Liver (tissue), 9 donors: Measurements from ENCODE around the gene ARHGAP5. TPM values are rescaled to one million over a fixed set of nuclear protein-coding genes. Genes with fewer than 3 reads are reported as not detected.

Experiments
- DNase-seq: peaks from one replicate; pipeline ENCODE4 v3.0.0-alpha.2; 2017; ENCODE audit warnings: low spot score
- H3K27ac ChIP-seq, 2 donors: one replicate each; pipeline ENCODE4 v1.7.0; 2013; ENCODE audit warnings: inconsistent platforms in 2 of 2, low read length in 2 of 2, control low read depth in 1 of 2, low read depth in 1 of 2, mild to moderate bottlenecking in 1 of 2
- H3K27me3 ChIP-seq, 4 donors: one replicate each; pipeline versions ENCODE4 v1.6.1 to v1.7.0; 2013; ENCODE audit warnings: low read length in 3 of 4, inconsistent platforms in 1 of 4, mild to moderate bottlenecking in 1 of 4, moderate library complexity in 1 of 4; ENCODE audit not compliant: control insufficient read depth in 4 of 4, insufficient read depth in 4 of 4
- H3K36me3 ChIP-seq, 4 donors: one replicate each; pipeline versions ENCODE4 v1.6.1 to v1.7.0; 2013; ENCODE audit warnings: low read length in 3 of 4, mild to moderate bottlenecking in 3 of 4, low read depth in 1 of 4, moderate library complexity in 1 of 4; ENCODE audit not compliant: control insufficient read depth in 4 of 4, insufficient read depth in 3 of 4
- H3K4me1 ChIP-seq, 4 donors: one replicate each; pipeline versions ENCODE4 v1.6.1 to v1.7.0; 2013; ENCODE audit warnings: low read length in 3 of 4, mild to moderate bottlenecking in 3 of 4, moderate library complexity in 1 of 4; ENCODE audit not compliant: control insufficient read depth in 4 of 4, insufficient read depth in 4 of 4
- H3K4me3 ChIP-seq, 3 donors: one replicate each; pipeline versions ENCODE4 v1.6.1 to v1.7.0; 2013; ENCODE audit warnings: low read length in 3 of 3, control low read depth in 1 of 3, low read depth in 1 of 3, mild to moderate bottlenecking in 1 of 3
- H3K9ac ChIP-seq, 2 donors: one replicate each; pipeline ENCODE4 v1.7.0; 2013; ENCODE audit warnings: low read length in 2 of 2, mild to moderate bottlenecking in 2 of 2, moderate library complexity in 2 of 2, control low read depth in 1 of 2, low read depth in 1 of 2
- H3K9me3 ChIP-seq, 4 donors: one replicate each; pipeline versions ENCODE4 v1.6.1 to v1.7.0; 2013; ENCODE audit warnings: low read length in 3 of 4; ENCODE audit not compliant: control insufficient read depth in 4 of 4
- ATF3 ChIP-seq: IDR thresholded peaks from 2 replicates; pipeline ENCODE4 v1.6.1; 2016; ENCODE audit warnings: antibody characterized with exemption
- CTCF ChIP-seq: fragments of 150-350 bp; IDR thresholded peaks from 2 replicates; pipeline ENCODE4 v1.5.1; 2017; ENCODE audit warnings: improper control_type of control experiment, low read depth, low read length; ENCODE audit not compliant: missing input control
- EGR1 ChIP-seq, 2 donors: IDR thresholded peaks; 2 replicates each; pipeline ENCODE4 v1.6.1; 2016 to 2018; ENCODE audit warnings: antibody characterized with exemption in 2 of 2, low read depth in 2 of 2
- FOXA1 ChIP-seq: IDR thresholded peaks from 2 replicates; pipeline ENCODE4 v1.6.1; 2016; ENCODE audit warnings: antibody characterized with exemption
- FOXA2 ChIP-seq: IDR thresholded peaks from 2 replicates; pipeline ENCODE4 v1.6.1; 2016; ENCODE audit warnings: antibody characterized with exemption
- GABPA ChIP-seq, 2 donors: IDR thresholded peaks in 1 of 2; conservative IDR thresholded peaks in 1 of 2; 2 replicates each; pipeline ENCODE4 v1.6.1; 2016; ENCODE audit warnings: antibody characterized with exemption in 2 of 2, mild to moderate bottlenecking in 1 of 2, moderate library complexity in 1 of 2
- HNF4A ChIP-seq, 2 donors: conservative IDR thresholded peaks; 2 replicates each; pipeline ENCODE4 v1.6.1; 2016; ENCODE audit warnings: antibody characterized with exemption in 2 of 2, mild to moderate bottlenecking in 2 of 2
- HNF4G ChIP-seq: IDR thresholded peaks from 2 replicates; pipeline ENCODE4 v1.6.1; 2016; ENCODE audit warnings: antibody characterized with exemption
- MAX ChIP-seq: IDR thresholded peaks from 2 replicates; pipeline ENCODE4 v1.6.1; 2016; ENCODE audit warnings: antibody characterized with exemption
- NR2F2 ChIP-seq: IDR thresholded peaks from 2 replicates; pipeline ENCODE4 v1.6.1; 2016; ENCODE audit warnings: antibody characterized with exemption
- RAD21 ChIP-seq, 2 donors: IDR thresholded peaks; 2 replicates each; pipeline ENCODE4 v1.6.1; 2016; ENCODE audit warnings: antibody characterized with exemption in 2 of 2, mild to moderate bottlenecking in 2 of 2
- REST ChIP-seq: IDR thresholded peaks from 2 replicates; pipeline ENCODE4 v1.6.1; 2016; ENCODE audit warnings: antibody characterized with exemption, mild to moderate bottlenecking
- RXRA ChIP-seq, 2 donors: IDR thresholded peaks; 2 replicates each; pipeline ENCODE4 v1.6.1; 2017 to 2018; ENCODE audit warnings: antibody characterized with exemption in 2 of 2, mild to moderate bottlenecking in 1 of 2
- SP1 ChIP-seq: IDR thresholded peaks from 2 replicates; pipeline ENCODE4 v1.6.1; 2018; ENCODE audit warnings: antibody characterized with exemption, mild to moderate bottlenecking
- TAF1 ChIP-seq: conservative IDR thresholded peaks from 2 replicates; pipeline ENCODE4 v1.6.1; 2016; ENCODE audit warnings: antibody characterized with exemption, mild to moderate bottlenecking
- YY1 ChIP-seq: IDR thresholded peaks from 2 replicates; pipeline ENCODE4 v1.6.1; 2016; ENCODE audit warnings: antibody characterized with exemption, mild to moderate bottlenecking
- WGBS: extraction: QIAGEN DNeasy Blood & Tissue Kit; methylation state at CpG from one replicate; pipeline ENCODE4 v1.1.7; 2013; 5-methylcytosine and 5-hydroxymethylcytosine counted together
- polyA plus RNA-seq, 2 donors: library from polyadenylated mRNA; stranded (reverse) in 1 of 2; unstranded in 1 of 2; fragments of 200-250 nt in 1 of 2; fragments of >200 nt in 1 of 2; fragmentation: Nextera tagmentation in 1 of 2; extraction: Ambion mirVana in 1 of 2; gene quantifications; one replicate each; pipeline versions ENCODE4 v1.2.1 to v1.2.3, GENCODE V29; 2013 to 2015
- total RNA-seq, 2 donors: library from RNA; depleted of rRNA; stranded (reverse); fragments of >200 nt; gene quantifications; one replicate each; pipeline ENCODE4 v1.2.3, GENCODE V29; 2014
- TF ChIP-seq, protein P1 (sequence below): IDR thresholded peaks from 2 replicates; pipeline ENCODE4 v1.6.1; 2016; ENCODE audit warnings: antibody characterized with exemption
- donor health status: healthy.
- donor health status: healthy.
- donor health status: healthy.
- donor health status: healthy.
- donor health status: healthy.

The ARHGAP5 gene
- total and polyA plus RNA-seq, 4 donors = 9.6 to 48.7 (median 29.0) TPM

DNA sequence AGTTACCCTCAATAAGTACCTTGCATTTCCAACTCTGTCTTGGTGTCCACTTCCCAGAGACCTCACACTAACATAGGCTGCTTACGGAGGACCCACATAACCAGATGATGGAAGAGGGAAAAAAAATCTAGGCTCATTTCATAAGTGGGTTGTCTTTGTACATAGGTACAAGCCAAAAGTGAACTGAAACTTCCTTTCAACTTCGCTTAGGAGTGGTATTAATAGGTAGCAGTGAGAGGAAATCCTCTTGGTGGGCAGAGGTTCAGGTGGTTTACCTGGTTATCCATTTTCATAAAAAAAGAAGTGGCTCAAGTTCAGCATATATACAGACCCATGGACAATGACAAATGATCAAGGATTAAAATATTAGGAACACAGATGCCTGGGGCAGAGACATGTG is 88.9 kb downstream of the ARHGAP5 start (continued):
- no peak for TF ChIP-seq REST

GRCh38 chr14:32166924-32167323 is 89.8 kb downstream of the ARHGAP5 start:
- DNase-seq = no peak
- no peak overlapping the region for H3K27ac ChIP-seq
- H3K36me3 ChIP-seq = no peaks in the 10 kb centered on the region
- no peak for TF ChIP-seq FOXA2
- no peak for TF ChIP-seq RAD21 (IDR thresholded peaks at IDR 0.05)
- no peak for TF ChIP-seq GABPA (IDR thresholded peaks at IDR 0.05 in 1 of 2, conservative IDR thresholded peaks at IDR 0.05 in 1 of 2)
- no peak for TF ChIP-seq ATF3
- no peak for TF ChIP-seq FOXA1
- no peak for TF ChIP-seq REST
- no peak for TF ChIP-seq YY1
- TF ChIP-seq RXRA (IDR thresholded peaks at IDR 0.05) = no peak
- no peak for TF ChIP-seq HNF4G
- no peak for TF ChIP-seq MAX
- TF ChIP-seq SP1 = no peak
- no peak for TF ChIP-seq TAF1
- TF ChIP-seq HNF4A (conservative IDR thresholded peaks at IDR 0.05) = no peak
- H3K9me3 ChIP-seq = no peaks in the 10 kb centered on the region
- no peak overlapping the region for H3K9ac ChIP-seq
- WGBS = 90% methylated on average over 1 of the region's 1 CpG
- no peaks in the 10 kb centered on the region for H3K27me3 ChIP-seq
- no peaks in the 10 kb centered on the region for H3K4me1 ChIP-seq
- no peak overlapping the region for H3K4me3 ChIP-seq

DNA sequence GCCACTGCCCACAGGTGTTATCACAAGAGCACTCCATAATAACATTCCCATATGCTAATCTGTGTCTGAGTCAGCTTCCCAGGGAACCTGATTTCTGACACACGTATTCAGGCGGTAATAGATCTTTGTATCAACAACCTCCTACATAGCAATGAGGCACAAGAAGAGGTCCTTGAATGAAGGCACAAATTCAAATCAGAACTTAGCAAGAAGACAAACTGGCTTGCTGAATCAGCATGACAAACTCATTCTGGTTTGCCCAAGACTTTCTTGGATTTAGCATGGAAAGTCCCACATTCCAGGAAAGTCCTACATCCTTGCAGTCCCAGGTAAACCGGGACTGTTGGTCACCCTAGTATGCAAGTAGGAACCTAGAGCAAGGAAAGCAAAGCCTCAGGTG is 90.8 kb downstream of the ARHGAP5 start:
- DNase-seq = no peak
- Histone ChIP-seq H3K9ac (no peak overlapping the region), H3K27ac (no peak overlapping the region), H3K9me3 (no peaks in the 10 kb centered on the region), H3K36me3 (no peaks in the 10 kb centered on the region), H3K27me3 (no peaks in the 10 kb centered on the region), H3K4me3 (no peak overlapping the region), H3K4me1 (no peaks in the 10 kb centered on the region)
- TF ChIP-seq NR2F2 (no peak), CTCF (no peak), EGR1 (IDR thresholded peaks at IDR 0.05; ENCODE audit: low read depth in 2 of 2) (no peak), ATF3 (no peak), YY1 (no peak)
- TF ChIP-seq, protein P1, sequence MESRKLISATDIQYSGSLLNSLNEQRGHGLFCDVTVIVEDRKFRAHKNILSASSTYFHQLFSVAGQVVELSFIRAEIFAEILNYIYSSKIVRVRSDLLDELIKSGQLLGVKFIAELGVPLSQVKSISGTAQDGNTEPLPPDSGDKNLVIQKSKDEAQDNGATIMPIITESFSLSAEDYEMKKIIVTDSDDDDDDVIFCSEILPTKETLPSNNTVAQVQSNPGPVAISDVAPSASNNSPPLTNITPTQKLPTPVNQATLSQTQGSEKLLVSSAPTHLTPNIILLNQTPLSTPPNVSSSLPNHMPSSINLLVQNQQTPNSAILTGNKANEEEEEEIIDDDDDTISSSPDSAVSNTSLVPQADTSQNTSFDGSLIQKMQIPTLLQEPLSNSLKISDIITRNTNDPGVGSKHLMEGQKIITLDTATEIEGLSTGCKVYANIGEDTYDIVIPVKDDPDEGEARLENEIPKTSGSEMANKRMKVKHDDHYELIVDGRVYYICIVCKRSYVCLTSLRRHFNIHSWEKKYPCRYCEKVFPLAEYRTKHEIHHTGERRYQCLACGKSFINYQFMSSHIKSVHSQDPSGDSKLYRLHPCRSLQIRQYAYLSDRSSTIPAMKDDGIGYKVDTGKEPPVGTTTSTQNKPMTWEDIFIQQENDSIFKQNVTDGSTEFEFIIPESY = no peak
- 88% methylated on average over 3 of the region's 3 CpGs for WGBS
